WTC11 (cell line): ENCODE measurements around the gene SOWAHD. TPM values are rescaled to one million over a fixed set of nuclear protein-coding genes. Genes with fewer than 3 reads are reported as not detected.

Experiments
- ATAC-seq: fragments of 200-7000 bp; cut with Tn5 transposase; 2 replicates; pipeline ENCODE4 v1.10.0; 2021; ENCODE audit warnings: mild to moderate bottlenecking, moderate library complexity
- CTCF ChIA-PET: fragments of 300-600 bp; sonication (Branson Sonifier 250); formaldehyde crosslinking; loops from one replicate; lab custom pipeline; 2021; ENCODE audit warnings: antibody characterized with exemption; lab: Charles Lee
- POLR2A ChIA-PET: fragments of 350-600 bp; sonication (Branson Sonifier 250); formaldehyde crosslinking; loops from one replicate; lab custom pipeline; 2021; ENCODE audit warnings: antibody characterized with exemption; lab: Charles Lee
- DNase-seq: peaks from one replicate; pipeline ENCODE4 v3.0.0; 2021; ENCODE audit warnings: low spot score
- H3K27ac Mint-ChIP-seq: 2 replicates; pipeline ENCODE4 v1.8.0; 2021; ENCODE audit warnings: mixed read lengths
- H3K27me3 Mint-ChIP-seq: 2 replicates; pipeline ENCODE4 v1.8.0; 2021; ENCODE audit warnings: low read depth, mild to moderate bottlenecking, moderate library complexity, mixed read lengths
- H3K36me3 Mint-ChIP-seq: 2 replicates; pipeline ENCODE4 v1.8.0; 2021; ENCODE audit warnings: mixed read lengths
- H3K4me1 Mint-ChIP-seq: 2 replicates; pipeline ENCODE4 v1.8.0; 2022; ENCODE audit warnings: mixed read lengths
- H3K4me3 Mint-ChIP-seq: 2 replicates; pipeline ENCODE4 v1.8.0; 2021; ENCODE audit warnings: mild to moderate bottlenecking, moderate library complexity, mixed read lengths
- H3K9me3 Mint-ChIP-seq: 2 replicates; pipeline ENCODE4 v1.8.0; 2021; ENCODE audit warnings: mixed read lengths
- ARID4B ChIP-seq: sonication (generic); formaldehyde crosslinking; IDR thresholded peaks from 2 replicates; pipeline ENCODE4 v1.8.0; 2023; ENCODE audit warnings: missing genetic modification reagents, mild to moderate bottlenecking, borderline replicate concordance
- GTF2I ChIP-seq: fragments of 250-450 bp; sonication (Bioruptor Pico); conservative IDR thresholded peaks from 2 replicates; pipeline ENCODE4 v1.4.0; 2021; ENCODE audit warnings: mild to moderate bottlenecking
- HMGA2 ChIP-seq: fragments of 250-450 bp; sonication (Bioruptor Pico); IDR thresholded peaks from 2 replicates; pipeline ENCODE4 v1.4.0; 2021; ENCODE audit warnings: mild to moderate bottlenecking, moderate library complexity
- IRF2 ChIP-seq: sonication (generic); formaldehyde crosslinking; IDR thresholded peaks from 2 replicates; pipeline ENCODE4 v1.8.0; 2022; ENCODE audit warnings: low read depth, missing genetic modification reagents, borderline replicate concordance
- JUN ChIP-seq: sonication (generic); formaldehyde crosslinking; IDR thresholded peaks from 2 replicates; pipeline ENCODE4 v1.8.0; 2023; ENCODE audit warnings: mild to moderate bottlenecking, missing genetic modification reagents
- KAT7 ChIP-seq: sonication (generic); formaldehyde crosslinking; IDR thresholded peaks from 2 replicates; pipeline ENCODE4 v1.8.1; 2023; ENCODE audit warnings: missing genetic modification reagents, mild to moderate bottlenecking, borderline replicate concordance
- MYBL2 ChIP-seq: sonication (generic); formaldehyde crosslinking; IDR thresholded peaks from 2 replicates; pipeline ENCODE4 v1.8.1; 2023; ENCODE audit warnings: mild to moderate bottlenecking, moderate library complexity, missing genetic modification reagents
- NFE2L1 ChIP-seq: sonication (generic); formaldehyde crosslinking; IDR thresholded peaks from 2 replicates; pipeline ENCODE4 v1.8.1; 2023; ENCODE audit warnings: missing genetic modification reagents
- NR2C2 ChIP-seq: sonication (generic); formaldehyde crosslinking; IDR thresholded peaks from 2 replicates; pipeline ENCODE4 v1.8.0; 2022; ENCODE audit warnings: mild to moderate bottlenecking, missing genetic modification reagents
- OVOL2 ChIP-seq: fragments of 250-450 bp; sonication (Bioruptor Pico); IDR thresholded peaks from 2 replicates; pipeline ENCODE4 v1.9.0; 2021; ENCODE audit warnings: mild to moderate bottlenecking, borderline replicate concordance
- SMAD3 ChIP-seq: sonication (generic); formaldehyde crosslinking; IDR thresholded peaks from 2 replicates; pipeline ENCODE4 v1.8.0; 2022; ENCODE audit warnings: missing genetic modification reagents, mild to moderate bottlenecking, borderline replicate concordance
- SP1 ChIP-seq: sonication (generic); formaldehyde crosslinking; conservative IDR thresholded peaks from 2 replicates; pipeline ENCODE4 v1.8.1; 2022; ENCODE audit warnings: missing genetic modification reagents
- TEAD1 ChIP-seq: sonication (generic); formaldehyde crosslinking; IDR thresholded peaks from 2 replicates; pipeline ENCODE4 v1.8.0; 2022; ENCODE audit warnings: mild to moderate bottlenecking, missing genetic modification reagents
- USF2 ChIP-seq: sonication (generic); formaldehyde crosslinking; IDR thresholded peaks from 2 replicates; pipeline ENCODE4 v1.8.1; 2023; ENCODE audit warnings: mild to moderate bottlenecking, missing genetic modification reagents, moderate library complexity
- ZNF219 ChIP-seq: sonication (generic); formaldehyde crosslinking; IDR thresholded peaks from 2 replicates; pipeline ENCODE4 v1.8.0; 2023; ENCODE audit warnings: missing genetic modification reagents, mild to moderate bottlenecking, borderline replicate concordance
- ZNF263 ChIP-seq: sonication (generic); formaldehyde crosslinking; IDR thresholded peaks from 2 replicates; pipeline ENCODE4 v1.8.1; 2022; ENCODE audit warnings: low read depth, mild to moderate bottlenecking, moderate library complexity, missing genetic modification reagents
- ZNF396 ChIP-seq: fragments of 250-450 bp; sonication (Bioruptor Pico); IDR thresholded peaks from 2 replicates; pipeline ENCODE4 v1.8.0; 2021; ENCODE audit warnings: mild to moderate bottlenecking, moderate library complexity, borderline replicate concordance
- ZNF423 ChIP-seq: fragments of 250-450 bp; sonication (Bioruptor Pico); IDR thresholded peaks from 2 replicates; pipeline ENCODE4 v2.1.2; 2022; ENCODE audit warnings: mild to moderate bottlenecking, moderate library complexity
- ZSCAN18 ChIP-seq: fragments of 250-450 bp; sonication (Bioruptor Pico); IDR thresholded peaks from 2 replicates; pipeline ENCODE4 v2.1.2; 2022; ENCODE audit warnings: mild to moderate bottlenecking, moderate library complexity
- total RNA-seq: library from RNA; stranded (reverse); gene quantifications from 3 replicates; pipeline ENCODE4 v1.2.3, GENCODE V29; 2021
- TF ChIP-seq, protein P1 (sequence below): sonication (generic); formaldehyde crosslinking; IDR thresholded peaks from 2 replicates; pipeline ENCODE4 v1.8.0; 2023; ENCODE audit warnings: missing genetic modification reagents
- TF ChIP-seq, protein P2 (sequence below): sonication (generic); formaldehyde crosslinking; IDR thresholded peaks from 2 replicates; pipeline ENCODE4 v1.8.1; 2022; ENCODE audit warnings: mild to moderate bottlenecking, moderate library complexity, missing genetic modification reagents
- TF ChIP-seq, protein P3 (sequence below): sonication (generic); formaldehyde crosslinking; IDR thresholded peaks from 2 replicates; pipeline ENCODE4 v1.8.1; 2023; ENCODE audit warnings: mild to moderate bottlenecking, missing genetic modification reagents, borderline replicate concordance
- TF ChIP-seq, protein P4 (sequence below): sonication (generic); formaldehyde crosslinking; IDR thresholded peaks from 2 replicates; pipeline ENCODE4 v1.8.0; 2022; ENCODE audit warnings: mild to moderate bottlenecking, missing genetic modification reagents

Gene SOWAHD
- total RNA-seq, 1 experiment from 2014 or later = 5.0 TPM

- TF ChIP-seq ARID4B (CRISPR knock-in tag) (no peak), ZSCAN18 (CRISPR knock-in tag) (no peak), HMGA2 (CRISPR knock-in tag) (no peak), TEAD1 (CRISPR knock-in tag) (no peak), OVOL2 (no peak), SP1 (CRISPR knock-in tag) (no peak), SMAD3 (CRISPR knock-in tag) (no peak), GTF2I (CRISPR knock-in tag) (no peak), USF2 (CRISPR knock-in tag) (no peak), JUN (no peak), NR2C2 (CRISPR knock-in tag) (no peak), NFE2L1 (no peak), ZNF423 (CRISPR knock-in tag) (no peak)
- TF ChIP-seq, protein P1, sequence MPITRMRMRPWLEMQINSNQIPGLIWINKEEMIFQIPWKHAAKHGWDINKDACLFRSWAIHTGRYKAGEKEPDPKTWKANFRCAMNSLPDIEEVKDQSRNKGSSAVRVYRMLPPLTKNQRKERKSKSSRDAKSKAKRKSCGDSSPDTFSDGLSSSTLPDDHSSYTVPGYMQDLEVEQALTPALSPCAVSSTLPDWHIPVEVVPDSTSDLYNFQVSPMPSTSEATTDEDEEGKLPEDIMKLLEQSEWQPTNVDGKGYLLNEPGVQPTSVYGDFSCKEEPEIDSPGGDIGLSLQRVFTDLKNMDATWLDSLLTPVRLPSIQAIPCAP = no peak
- TF ChIP-seq, all 79 proteins: peak for 0
Measured at GRCh38 chrX:119721487-119721886, 36.9 kb upstream of the SOWAHD start (continued).

DNA sequence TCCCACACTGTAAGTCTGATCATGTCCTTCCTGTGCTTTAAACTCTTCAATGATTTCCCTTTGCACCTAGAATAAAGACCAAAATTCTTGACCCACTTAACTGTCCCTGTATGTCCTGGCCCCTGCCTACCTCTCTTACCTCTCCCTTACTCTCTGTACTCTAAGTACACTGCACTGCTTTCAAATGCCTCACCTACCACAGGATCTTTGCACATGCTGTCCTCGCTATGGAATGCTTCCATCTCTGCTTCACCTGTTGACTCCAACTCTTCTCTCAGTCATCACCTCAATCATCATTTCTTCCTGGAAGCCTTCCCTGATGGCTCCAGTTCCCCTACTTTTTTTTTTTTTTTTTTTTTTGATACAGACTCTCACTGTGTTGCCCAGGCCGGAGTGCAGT, 36.5 kb upstream of the SOWAHD start:
- H3K36me3 Mint-ChIP-seq = no peaks in the 10 kb centered on the region
- H3K27ac Mint-ChIP-seq = no peak overlapping the region
- DNase-seq (no peak), ATAC-seq (no peak)
- CTCF ChIA-PET = no interaction called here
- no peak overlapping the region for H3K4me3 Mint-ChIP-seq
- no peaks in the 10 kb centered on the region for H3K9me3 Mint-ChIP-seq
- no peaks in the 10 kb centered on the region for H3K27me3 Mint-ChIP-seq
- POLR2A ChIA-PET = no interaction called here
- H3K4me1 Mint-ChIP-seq = peaks cover 1% of the 10 kb centered on the region
- TF ChIP-seq ZSCAN18 (CRISPR knock-in tag) (no peak), ZNF219 (no peak), IRF2 (CRISPR knock-in tag) (no peak), ZNF263 (no peak), KAT7 (CRISPR knock-in tag) (no peak), TEAD1 (CRISPR knock-in tag) (no peak), MYBL2 (CRISPR knock-in tag) (no peak), ZNF396 (CRISPR knock-in tag) (no peak), ZNF423 (CRISPR knock-in tag) (no peak)
- TF ChIP-seq, protein P2, sequence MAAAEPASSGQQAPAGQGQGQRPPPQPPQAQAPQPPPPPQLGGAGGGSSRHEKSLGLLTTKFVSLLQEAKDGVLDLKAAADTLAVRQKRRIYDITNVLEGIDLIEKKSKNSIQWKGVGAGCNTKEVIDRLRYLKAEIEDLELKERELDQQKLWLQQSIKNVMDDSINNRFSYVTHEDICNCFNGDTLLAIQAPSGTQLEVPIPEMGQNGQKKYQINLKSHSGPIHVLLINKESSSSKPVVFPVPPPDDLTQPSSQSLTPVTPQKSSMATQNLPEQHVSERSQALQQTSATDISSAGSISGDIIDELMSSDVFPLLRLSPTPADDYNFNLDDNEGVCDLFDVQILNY (CRISPR knock-in tag) = no peak
- TF ChIP-seq, protein P3, sequence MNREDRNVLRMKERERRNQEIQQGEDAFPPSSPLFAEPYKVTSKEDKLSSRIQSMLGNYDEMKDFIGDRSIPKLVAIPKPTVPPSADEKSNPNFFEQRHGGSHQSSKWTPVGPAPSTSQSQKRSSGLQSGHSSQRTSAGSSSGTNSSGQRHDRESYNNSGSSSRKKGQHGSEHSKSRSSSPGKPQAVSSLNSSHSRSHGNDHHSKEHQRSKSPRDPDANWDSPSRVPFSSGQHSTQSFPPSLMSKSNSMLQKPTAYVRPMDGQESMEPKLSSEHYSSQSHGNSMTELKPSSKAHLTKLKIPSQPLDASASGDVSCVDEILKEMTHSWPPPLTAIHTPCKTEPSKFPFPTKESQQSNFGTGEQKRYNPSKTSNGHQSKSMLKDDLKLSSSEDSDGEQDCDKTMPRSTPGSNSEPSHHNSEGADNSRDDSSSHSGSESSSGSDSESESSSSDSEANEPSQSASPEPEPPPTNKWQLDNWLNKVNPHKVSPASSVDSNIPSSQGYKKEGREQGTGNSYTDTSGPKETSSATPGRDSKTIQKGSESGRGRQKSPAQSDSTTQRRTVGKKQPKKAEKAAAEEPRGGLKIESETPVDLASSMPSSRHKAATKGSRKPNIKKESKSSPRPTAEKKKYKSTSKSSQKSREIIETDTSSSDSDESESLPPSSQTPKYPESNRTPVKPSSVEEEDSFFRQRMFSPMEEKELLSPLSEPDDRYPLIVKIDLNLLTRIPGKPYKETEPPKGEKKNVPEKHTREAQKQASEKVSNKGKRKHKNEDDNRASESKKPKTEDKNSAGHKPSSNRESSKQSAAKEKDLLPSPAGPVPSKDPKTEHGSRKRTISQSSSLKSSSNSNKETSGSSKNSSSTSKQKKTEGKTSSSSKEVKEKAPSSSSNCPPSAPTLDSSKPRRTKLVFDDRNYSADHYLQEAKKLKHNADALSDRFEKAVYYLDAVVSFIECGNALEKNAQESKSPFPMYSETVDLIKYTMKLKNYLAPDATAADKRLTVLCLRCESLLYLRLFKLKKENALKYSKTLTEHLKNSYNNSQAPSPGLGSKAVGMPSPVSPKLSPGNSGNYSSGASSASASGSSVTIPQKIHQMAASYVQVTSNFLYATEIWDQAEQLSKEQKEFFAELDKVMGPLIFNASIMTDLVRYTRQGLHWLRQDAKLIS (CRISPR knock-in tag) = no peak
- TF ChIP-seq, protein P4, sequence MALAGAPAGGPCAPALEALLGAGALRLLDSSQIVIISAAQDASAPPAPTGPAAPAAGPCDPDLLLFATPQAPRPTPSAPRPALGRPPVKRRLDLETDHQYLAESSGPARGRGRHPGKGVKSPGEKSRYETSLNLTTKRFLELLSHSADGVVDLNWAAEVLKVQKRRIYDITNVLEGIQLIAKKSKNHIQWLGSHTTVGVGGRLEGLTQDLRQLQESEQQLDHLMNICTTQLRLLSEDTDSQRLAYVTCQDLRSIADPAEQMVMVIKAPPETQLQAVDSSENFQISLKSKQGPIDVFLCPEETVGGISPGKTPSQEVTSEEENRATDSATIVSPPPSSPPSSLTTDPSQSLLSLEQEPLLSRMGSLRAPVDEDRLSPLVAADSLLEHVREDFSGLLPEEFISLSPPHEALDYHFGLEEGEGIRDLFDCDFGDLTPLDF (CRISPR knock-in tag) = no peak
